Inferior parietal cortex (tissue), 1 donor: Measurements from ENCODE around the gene JAK2.
A peak's percentile ranks its signal among the peaks of the same experiment; 100 is the strongest.
"Not testable (repeated sequence)": the region's sequence is repeated elsewhere in the genome, so short reads cannot be mapped to it uniquely, and the experiment has no call there.

Experiments
- DNase-seq: peaks from one replicate; pipeline ENCODE4 v3.0.0-alpha.2; 2016; ENCODE audit errors: extremely low spot score

The JAK2 gene

GRCh38 chr9:4984621-4985385, at the start of gene JAK2:
TSS of gene JAK2 (plus strand) at chr9:4985272. CDS start at chr9:5021988, 36,716 bp downstream.
- DNase-seq: peak; percentile 82

GRCh38 chr9:4936277-4936676, 48.8 kb upstream of the JAK2 start:
- no peak for DNase-seq

GRCh38 chr9:4936823-4937222, 48.2 kb upstream of the JAK2 start:
- DNase-seq: no peak

GRCh38 chr9:4937446-4937845, 47.6 kb upstream of the JAK2 start:
- no peak for DNase-seq

- DNase-seq: no peak
Measured at GRCh38 chr9:4938496-4938895, 46.6 kb upstream of the JAK2 start.

GRCh38 chr9:4939118-4939561, 45.9 kb upstream of the JAK2 start:
- DNase-seq: no peak

- DNase-seq: not testable (repeated sequence)
Measured at GRCh38 chr9:4942042-4942691, 42.9 kb upstream of the JAK2 start.

- no peak for DNase-seq
Measured at GRCh38 chr9:4943346-4943745, 41.7 kb upstream of the JAK2 start.

- not testable (repeated sequence) for DNase-seq
Measured at GRCh38 chr9:4944431-4945211, 40.5 kb upstream of the JAK2 start.

GRCh38 chr9:4946937-4947336, 38.1 kb upstream of the JAK2 start:
- no peak for DNase-seq

GRCh38 chr9:4955836-4956235, 29.2 kb upstream of the JAK2 start:
- no peak for DNase-seq

- no peak for DNase-seq
Measured at GRCh38 chr9:4959031-4959430, 26.0 kb upstream of the JAK2 start.

GRCh38 chr9:4962085-4962484, 23.0 kb upstream of the JAK2 start:
- no peak for DNase-seq

GRCh38 chr9:4964540-4964939, 20.5 kb upstream of the JAK2 start:
- no peak for DNase-seq

GRCh38 chr9:4965174-4965821, 19.8 kb upstream of the JAK2 start:
- no peak for DNase-seq

GRCh38 chr9:4967523-4967922, 17.5 kb upstream of the JAK2 start:
- no peak for DNase-seq

GRCh38 chr9:4969130-4969529, 15.9 kb upstream of the JAK2 start:
- no peak for DNase-seq

GRCh38 chr9:4970970-4971641, 14.0 kb upstream of the JAK2 start:
- DNase-seq: no peak

- DNase-seq: no peak
Measured at GRCh38 chr9:4973246-4973645, 11.8 kb upstream of the JAK2 start.

GRCh38 chr9:4973902-4974301, 11.2 kb upstream of the JAK2 start:
- no peak for DNase-seq

GRCh38 chr9:4979239-4979638, 5.8 kb upstream of the JAK2 start:
- no peak for DNase-seq
